Measurements from ENCODE around the gene DYSF. TPM values are rescaled to one million over a fixed set of nuclear protein-coding genes. Genes with fewer than 3 reads are reported as not detected.

The DYSF gene
- polyA plus RNA-seq, 1 donor (not counting 4 experiments of a cell fraction or from before 2014, with no cell fraction given), result 8.2 TPM

GRCh38 chr2:71614976-71615766, 161.8 kb downstream of the DYSF start:
- Histone ChIP-seq H3K9me1 (ENCODE audit: control insufficient read depth, extremely low read depth, insufficient read depth, low read length) (no peaks in the 10 kb centered on the region), H3K27ac (ENCODE audit: control insufficient read depth, insufficient read depth, low read length) (no peak overlapping the region), H3K4me3 (ENCODE audit: control insufficient read depth in 2 of 3, extremely low read depth in 1 of 3, insufficient read depth in 2 of 3, low read depth in 1 of 3, low read length in 3 of 3) (no peak overlapping the region), H3K4me1 (ENCODE audit: control insufficient read depth, extremely low read depth, insufficient read depth, low read length) (no peaks in the 10 kb centered on the region), H2AFZ (ENCODE audit: control insufficient read depth, low read length) (no peak overlapping the region), H3K79me2 (ENCODE audit: control insufficient read depth, insufficient read depth, low read length) (no peaks in the 10 kb centered on the region), H4K20me1 (ENCODE audit: control insufficient read depth, extremely low read depth, insufficient read depth, low read length) (no peaks in the 10 kb centered on the region), H3K36me3 (ENCODE audit: control insufficient read depth in 2 of 2, extremely low read depth in 1 of 2, insufficient read depth in 2 of 2, low read length in 2 of 2) (no peaks in the 10 kb centered on the region), H3K9ac (ENCODE audit: control insufficient read depth, extremely low read depth, insufficient read depth, low read length) (no peak overlapping the region), H3K27me3 (ENCODE audit: control insufficient read depth, extremely low read depth, insufficient read depth, low read length) (peaks cover 4% of the 10 kb centered on the region), H3K4me2 (ENCODE audit: control insufficient read depth, extremely low read depth, insufficient read depth, low read depth, low read length) (no peak overlapping the region), H3K9me3 (ENCODE audit: control insufficient read depth, low read depth, low read length) (no peaks in the 10 kb centered on the region)
- dilution Hi-C loops (cut with MboI; ENCODE audit: extremely low pct_ligation_motif_present, low sequenced_read_pairs), result no loop called here
- no peak for TF ChIP-seq CTCF (optimal IDR thresholded peaks at IDR 0.05 in 1 of 3, IDR thresholded peaks at IDR 0.05 in 1 of 3, conservative IDR thresholded peaks at IDR 0.05 in 1 of 3; ENCODE audit: extremely low read depth in 1 of 3, insufficient read depth in 2 of 3, low read length in 3 of 3)
- no peak for TF ChIP-seq EZH2 (IDR thresholded peaks at IDR 0.05; ENCODE audit: low read length)
- DNase-seq (ENCODE audit: low read depth, low spot score), result no peak
- no peak for FAIRE-seq

- no peak overlapping the region for H3K4me2 ChIP-seq (ENCODE audit: control insufficient read depth, extremely low read depth, insufficient read depth, low read depth, low read length)
- H3K4me1 ChIP-seq (ENCODE audit: control insufficient read depth, extremely low read depth, insufficient read depth, low read length), result no peaks in the 10 kb centered on the region
- TF ChIP-seq CTCF (optimal IDR thresholded peaks at IDR 0.05 in 1 of 3, IDR thresholded peaks at IDR 0.05 in 1 of 3, conservative IDR thresholded peaks at IDR 0.05 in 1 of 3; ENCODE audit: extremely low read depth in 1 of 3, insufficient read depth in 2 of 3, low read length in 3 of 3) (no peak), EZH2 (IDR thresholded peaks at IDR 0.05; ENCODE audit: low read length) (no peak)
- dilution Hi-C loops (cut with MboI; ENCODE audit: extremely low pct_ligation_motif_present, low sequenced_read_pairs), result no loop called here
- H4K20me1 ChIP-seq (ENCODE audit: control insufficient read depth, extremely low read depth, insufficient read depth, low read length), result no peaks in the 10 kb centered on the region
- no peak for DNase-seq (ENCODE audit: low read depth, low spot score)
- no peak overlapping the region for H2AFZ ChIP-seq (ENCODE audit: control insufficient read depth, low read length)
- H3K27ac ChIP-seq (ENCODE audit: control insufficient read depth, insufficient read depth, low read length), result no peak overlapping the region
- H3K36me3 ChIP-seq (ENCODE audit: control insufficient read depth in 2 of 2, extremely low read depth in 1 of 2, insufficient read depth in 2 of 2, low read length in 2 of 2), result no peaks in the 10 kb centered on the region
- no peak overlapping the region for H3K4me3 ChIP-seq (ENCODE audit: control insufficient read depth in 2 of 3, extremely low read depth in 1 of 3, insufficient read depth in 2 of 3, low read depth in 1 of 3, low read length in 3 of 3)
- no peaks in the 10 kb centered on the region for H3K9me3 ChIP-seq (ENCODE audit: control insufficient read depth, low read depth, low read length)
- H3K27me3 ChIP-seq (ENCODE audit: control insufficient read depth, extremely low read depth, insufficient read depth, low read length), result peaks cover 4% of the 10 kb centered on the region
- no peaks in the 10 kb centered on the region for H3K79me2 ChIP-seq (ENCODE audit: control insufficient read depth, insufficient read depth, low read length)
- H3K9ac ChIP-seq (ENCODE audit: control insufficient read depth, extremely low read depth, insufficient read depth, low read length), result no peak overlapping the region
- no peaks in the 10 kb centered on the region for H3K9me1 ChIP-seq (ENCODE audit: control insufficient read depth, extremely low read depth, insufficient read depth, low read length)
- no peak for FAIRE-seq
Observed at GRCh38 chr2:71615767-71616730, 162.7 kb downstream of the DYSF start.

Data from keratinocyte (primary cell).